ENCODE data around the gene TSPAN9.

DNA sequence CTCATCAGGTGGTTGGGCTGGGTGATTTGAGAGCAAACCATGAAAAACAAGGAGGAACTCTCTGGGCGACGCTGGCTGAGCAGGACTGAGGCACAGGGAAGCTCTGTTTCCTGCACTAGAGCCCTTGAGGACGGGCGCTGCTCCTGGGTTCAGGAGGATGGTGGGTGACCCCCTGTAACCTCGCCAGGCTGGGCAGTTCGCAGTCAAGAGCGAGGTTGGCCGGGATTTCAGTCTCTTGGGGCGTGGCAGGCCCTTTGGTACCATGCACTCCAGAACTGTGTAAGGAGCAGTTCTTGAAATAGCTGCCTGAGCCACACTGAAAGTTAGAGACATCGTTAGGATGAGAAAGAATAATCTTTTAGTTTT lies 202.2 kb downstream of the TSPAN9 start:
- TF ChIP-seq EP300 (IDR thresholded peaks at IDR 0.05) = no peak
- no peak for TF ChIP-seq CTCF (IDR thresholded peaks at IDR 0.05)
- no peak for TF ChIP-seq POLR2A (IDR thresholded peaks at IDR 0.05)

Measured in tibial nerve (tissue), 4 donors.